Activated naive CD4-positive, alpha-beta T cell treated with anti-CD3 and anti-CD28 coated beads, Interleukin-2, amount 50 U/mL, for 16 hours (primary cell): ENCODE results near the gene EMP1.
A peak's percentile ranks its signal among the peaks of the same experiment; 100 is the strongest.

ENCODE experiments used
- DNase-seq: peaks from one replicate; pipeline ENCODE4 v3.0.0-alpha.2; 2020

The EMP1 gene

GRCh38 chr12:13223941-13224340 is 27.4 kb downstream of the EMP1 start:
- no peak for DNase-seq

DNA sequence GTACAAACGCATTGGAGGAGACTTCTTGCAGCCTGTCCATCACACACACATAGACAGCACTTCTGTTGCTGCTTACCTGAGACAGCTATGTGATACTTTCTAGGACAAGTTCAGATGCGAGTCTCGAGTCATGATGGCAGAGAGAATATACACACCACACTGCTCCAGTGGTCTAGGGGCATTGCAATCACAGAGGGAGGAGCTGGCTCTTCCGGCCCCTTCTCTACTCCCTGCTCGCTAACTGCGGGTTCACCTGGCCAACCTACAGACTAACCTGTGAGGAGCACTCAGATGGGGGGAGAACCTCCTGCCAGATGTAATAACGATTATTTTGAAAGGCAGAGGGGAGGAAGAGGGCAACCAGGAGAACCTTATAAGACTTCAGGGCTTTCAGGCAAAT is 30.7 kb downstream of the EMP1 start:
- no peak for DNase-seq

GRCh38 chr12:13228579-13228978 is 32.1 kb downstream of the EMP1 start:
- no peak for DNase-seq

GRCh38 chr12:13229504-13229903 is 33.0 kb downstream of the EMP1 start:
- no peak for DNase-seq

DNA sequence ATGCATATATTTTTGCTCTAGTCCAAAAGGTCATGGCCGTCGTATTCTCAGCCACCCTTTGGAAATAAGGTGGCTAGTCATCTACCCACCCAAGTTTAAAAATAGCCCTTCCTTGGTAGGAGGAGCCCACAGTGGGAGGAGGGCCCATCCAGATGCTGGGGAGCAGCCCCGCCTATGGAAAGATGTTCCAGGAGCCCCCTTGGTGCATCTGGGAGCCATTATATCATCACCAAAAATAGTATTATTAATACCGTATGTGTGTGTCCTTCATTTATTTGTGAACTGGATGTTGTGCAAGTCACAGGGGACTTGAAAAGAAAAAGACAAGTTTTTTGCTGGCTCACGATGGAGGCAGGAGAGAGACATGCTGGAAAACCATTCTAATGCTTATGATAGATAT is 34.0 kb downstream of the EMP1 start:
- DNase-seq: no peak

- DNase-seq: peak; percentile 17
Measured at GRCh38 chr12:13233830-13234641, 37.5 kb downstream of the EMP1 start.

- no peak for DNase-seq
Measured at GRCh38 chr12:13238204-13238603, 41.7 kb downstream of the EMP1 start.

- no peak for DNase-seq
Measured at GRCh38 chr12:13241833-13242488, 45.4 kb downstream of the EMP1 start.

DNA sequence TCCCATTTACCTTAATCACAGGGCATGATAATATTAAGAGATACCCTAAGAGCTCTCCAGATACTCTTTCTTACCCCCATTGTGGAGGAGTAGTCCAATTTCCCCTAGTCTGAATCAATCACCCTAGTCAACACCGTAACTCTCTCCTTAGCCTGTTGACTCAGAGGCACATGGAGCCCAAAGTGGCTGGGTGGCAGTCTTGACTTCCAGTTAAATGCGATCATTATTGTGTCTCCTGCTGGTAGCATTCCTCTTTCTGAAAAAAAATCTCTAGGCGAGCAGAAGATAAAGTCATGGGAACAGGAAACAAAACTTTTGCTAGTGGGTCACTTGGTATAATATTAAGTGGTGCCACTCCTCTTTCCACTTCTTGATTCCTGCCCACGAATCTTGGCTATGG is 46.4 kb downstream of the EMP1 start:
- no peak for DNase-seq

DNA sequence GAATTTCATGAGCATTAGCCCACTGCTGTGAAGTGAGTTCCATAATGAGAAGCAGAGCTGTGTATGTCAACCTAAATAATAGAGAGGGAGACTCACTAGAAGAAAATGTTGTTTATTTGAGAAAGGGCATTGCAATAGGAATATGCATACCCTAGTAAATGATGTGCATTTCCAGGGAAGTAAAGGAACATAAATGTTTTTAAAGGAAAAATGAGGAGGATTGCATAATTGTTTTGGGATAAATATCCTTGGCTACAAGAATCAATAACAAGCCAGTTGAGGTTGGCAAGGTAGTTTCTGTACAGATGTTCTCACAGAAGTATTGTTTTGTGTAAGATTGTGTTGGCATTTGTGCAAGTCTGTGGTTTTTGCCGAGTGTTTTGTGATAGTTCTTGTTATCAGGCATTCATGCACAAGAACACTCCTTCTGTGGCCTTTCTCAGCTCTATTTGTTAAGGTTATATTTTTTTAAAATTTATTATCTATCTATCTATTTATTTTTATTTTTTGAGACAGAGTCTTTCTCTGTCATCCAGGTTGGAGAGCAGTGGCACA is 47.1 kb downstream of the EMP1 start:
- no peak for DNase-seq

DNA sequence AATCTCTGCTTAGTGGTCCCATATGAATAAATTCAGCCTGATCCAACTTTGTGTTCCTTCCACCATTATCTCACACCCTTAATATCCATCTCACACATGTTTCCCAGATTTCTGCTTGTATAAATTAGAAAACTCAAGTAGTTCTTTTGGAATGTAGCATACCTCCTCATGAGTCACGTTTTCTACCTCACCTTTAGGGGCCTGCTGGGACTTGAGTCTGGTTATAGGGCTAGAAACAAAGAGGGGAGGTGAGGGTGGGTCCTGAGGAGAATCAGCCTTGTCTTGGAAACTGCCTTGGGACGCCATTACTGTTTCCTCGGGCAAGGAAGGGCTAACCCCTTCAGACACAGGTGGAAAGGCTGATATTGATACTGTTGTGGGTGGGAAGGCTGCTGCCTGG is 51.1 kb downstream of the EMP1 start:
- no peak for DNase-seq

GRCh38 chr12:13248964-13249363 is 52.4 kb downstream of the EMP1 start:
- no peak for DNase-seq

- no peak for DNase-seq
Measured at GRCh38 chr12:13250416-13250815, 53.9 kb downstream of the EMP1 start.

GRCh38 chr12:13251521-13251920 is 55.0 kb downstream of the EMP1 start:
- DNase-seq: no peak

GRCh38 chr12:13252024-13252423 is 55.5 kb downstream of the EMP1 start:
- no peak for DNase-seq

GRCh38 chr12:13252616-13253015 is 56.1 kb downstream of the EMP1 start:
- no peak for DNase-seq

GRCh38 chr12:13253966-13254760 is 57.6 kb downstream of the EMP1 start:
- DNase-seq: no peak

- DNase-seq: peak; percentile 80
Measured at GRCh38 chr12:13255792-13256691, 59.5 kb downstream of the EMP1 start.

- no peak for DNase-seq
Measured at GRCh38 chr12:13256692-13257045, 60.1 kb downstream of the EMP1 start.

DNA sequence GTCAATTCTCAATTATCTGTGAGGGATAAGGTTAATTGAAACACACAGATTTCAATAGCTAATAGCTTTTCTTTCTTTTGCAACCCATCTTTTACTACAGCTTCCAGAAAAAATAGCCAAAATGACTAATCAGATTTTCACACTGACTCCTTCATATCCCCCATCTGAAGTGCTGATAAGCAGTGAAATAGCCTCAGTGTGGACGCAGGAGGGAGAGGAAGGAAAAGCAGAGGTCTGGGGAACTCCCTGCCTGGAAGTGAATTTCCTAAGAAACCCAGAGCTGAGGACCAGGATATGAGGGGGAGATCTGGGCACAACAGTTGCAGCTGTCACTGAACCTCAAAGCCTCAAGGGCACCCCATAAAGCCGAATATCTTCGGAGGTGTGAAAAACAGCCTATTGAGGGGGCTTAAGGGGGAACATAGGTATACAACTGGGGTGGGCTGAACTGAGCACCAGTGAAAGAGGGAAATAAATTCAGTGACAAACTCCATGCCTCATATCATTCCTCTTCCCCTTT is 60.9 kb downstream of the EMP1 start:
- DNase-seq: no peak

DNA sequence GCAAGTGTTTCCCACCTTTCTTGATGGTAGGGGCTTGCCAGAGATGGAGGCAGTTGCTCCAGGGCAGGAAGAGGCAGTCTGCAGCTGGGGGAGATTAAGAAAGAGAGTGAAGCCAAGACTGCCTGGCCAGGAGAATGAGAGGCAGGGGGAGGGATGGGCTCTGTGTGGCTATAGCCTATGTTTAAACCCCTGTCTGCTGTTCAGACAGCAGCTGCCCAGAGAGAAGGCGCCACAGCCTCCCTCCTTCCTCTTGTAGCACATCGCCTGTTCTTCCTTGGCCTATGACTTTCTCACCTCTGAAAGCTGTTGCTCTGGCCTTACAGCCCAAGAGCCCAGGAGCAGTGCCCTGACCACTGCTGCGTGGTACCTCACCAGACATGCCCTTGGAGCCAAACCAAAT is 61.7 kb downstream of the EMP1 start:
- DNase-seq: no peak

- no peak for DNase-seq
Measured at GRCh38 chr12:13258717-13259119, 62.2 kb downstream of the EMP1 start.
